HepG2 (cell line): ENCODE results near the gene BHLHE23.

ENCODE experiments used
- E2F5 ChIP-seq: sonication (generic); formaldehyde crosslinking; conservative IDR thresholded peaks from 2 replicates; pipeline ENCODE4 v1.4.0; 2020; ENCODE audit warnings: missing genetic modification reagents
- NONO ChIP-seq, 2 experiments: fragments of 450-650 bp in 1 of 2; sonication (generic) in 1 of 2; formaldehyde crosslinking in 1 of 2; IDR thresholded peaks in 1 of 2; conservative IDR thresholded peaks in 1 of 2; 2 replicates each; pipeline versions ENCODE4 v1.6.1 to v1.8.0; 2017 to 2022; ENCODE audit warnings: mild to moderate bottlenecking in 1 of 2, missing genetic modification reagents in 1 of 2, moderate library complexity in 1 of 2
- PAX8 ChIP-seq: sonication (generic); formaldehyde crosslinking; IDR thresholded peaks from 2 replicates; pipeline ENCODE4 v1.8.0; 2022; ENCODE audit warnings: mild to moderate bottlenecking, missing genetic modification reagents, borderline replicate concordance
- PBX3 ChIP-seq: sonication (generic); formaldehyde crosslinking; IDR thresholded peaks from 2 replicates; pipeline ENCODE4 v1.8.1; 2023; ENCODE audit warnings: missing genetic modification reagents, inconsistent platforms, borderline replicate concordance
- POLR2A ChIP-seq, 2 experiments: IDR thresholded peaks; 2 replicates each; pipeline ENCODE4 v1.6.1; 2011; ENCODE audit warnings: low read depth in 2 of 2, low read length in 2 of 2, mild to moderate bottlenecking in 1 of 2, moderate library complexity in 1 of 2; ENCODE audit not compliant: insufficient read depth in 1 of 2
- TCF7 ChIP-seq: sonication (generic); IDR thresholded peaks from 2 replicates; pipeline ENCODE4 v1.6.1; 2016; ENCODE audit warnings: antibody characterized with exemption, low read depth
- XRCC5 ChIP-seq: fragments of 200-400 bp; formaldehyde crosslinking; optimal IDR thresholded peaks from 2 replicates; pipeline ENCODE3; 2017; ENCODE audit warnings: mild to moderate bottlenecking, low read length
- ZNF274 ChIP-seq: sonication (generic); formaldehyde crosslinking; IDR thresholded peaks from 2 replicates; pipeline ENCODE4 v1.5.1; 2020; ENCODE audit warnings: mild to moderate bottlenecking, missing genetic modification reagents

- TF ChIP-seq XRCC5: no peak
- no peak for TF ChIP-seq POLR2A (IDR thresholded peaks at IDR 0.05; ENCODE audit: insufficient read depth in 1 of 2, low read depth in 2 of 2, low read length in 2 of 2)
- TF ChIP-seq PAX8: no peak
- no peak for TF ChIP-seq NONO (IDR thresholded peaks at IDR 0.05)
- TF ChIP-seq NONO (CRISPR knock-in tag; conservative IDR thresholded peaks at IDR 0.05): no peak
- no peak for TF ChIP-seq TCF7
- TF ChIP-seq PBX3: no peak
- no peak for TF ChIP-seq ZNF274 (CRISPR knock-in tag)
- TF ChIP-seq E2F5 (CRISPR knock-in tag): no peak
These were observed 19.0 kb upstream of the BHLHE23 start for GRCh38 chr20:63025534-63026331.
